HG03196 (cell line): ENCODE data around the gene PUM1.
"Not testable (repeated sequence)": the region's sequence is repeated elsewhere in the genome, so short reads cannot be mapped to it uniquely, and the experiment has no call there.

Experiments
- ATAC-seq: cut with Tn5 transposase; IDR thresholded peaks from one replicate; pipeline ENCODE4 v1.9.1; 2021; ENCODE audit not compliant: unreplicated experiment

The PUM1 gene

DNA sequence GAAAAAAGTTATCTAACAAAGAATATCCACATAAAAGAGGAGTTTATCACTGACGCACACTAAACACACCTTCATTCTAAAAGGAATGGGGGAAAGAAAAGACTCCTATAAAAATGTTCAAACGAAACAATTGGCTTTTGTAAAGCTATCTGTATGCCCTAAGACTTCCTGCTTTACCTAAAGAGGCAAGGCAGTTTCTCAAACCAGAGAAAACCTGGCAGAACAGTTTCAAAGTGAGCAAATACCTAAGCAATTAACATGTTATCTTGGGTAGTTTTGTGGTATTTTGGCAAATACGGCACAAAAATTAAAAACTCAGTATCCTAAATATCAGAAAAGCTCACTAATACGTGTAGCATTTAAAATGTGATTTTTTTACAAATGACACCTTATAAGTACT is 1.9 kb downstream of the PUM1 start:
- no peak for ATAC-seq

DNA sequence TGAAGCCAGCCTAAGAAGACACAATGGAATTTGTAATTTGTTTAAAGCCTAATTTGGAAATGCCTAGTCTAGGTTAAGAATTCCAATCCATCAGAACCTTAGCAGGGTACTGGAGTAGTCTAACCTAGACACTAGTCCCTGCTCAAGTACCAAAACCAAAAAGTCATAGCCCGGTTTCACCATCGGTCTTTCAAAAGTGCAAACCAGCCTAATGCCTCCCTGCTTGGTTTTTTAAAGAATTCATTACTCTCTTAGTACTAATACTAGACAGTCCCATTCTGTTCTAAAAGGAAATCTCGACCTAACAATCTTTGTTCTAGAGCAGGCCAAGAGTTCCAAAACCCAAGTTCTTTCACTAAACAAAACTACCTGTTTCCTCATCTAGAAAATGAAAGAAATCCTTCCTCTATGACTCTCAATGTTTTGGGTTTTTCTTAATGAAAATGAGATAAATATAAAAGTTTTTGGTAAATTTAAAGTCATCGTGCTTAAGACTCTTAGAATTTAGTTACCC is 2.6 kb downstream of the PUM1 start:
- no peak for ATAC-seq

DNA sequence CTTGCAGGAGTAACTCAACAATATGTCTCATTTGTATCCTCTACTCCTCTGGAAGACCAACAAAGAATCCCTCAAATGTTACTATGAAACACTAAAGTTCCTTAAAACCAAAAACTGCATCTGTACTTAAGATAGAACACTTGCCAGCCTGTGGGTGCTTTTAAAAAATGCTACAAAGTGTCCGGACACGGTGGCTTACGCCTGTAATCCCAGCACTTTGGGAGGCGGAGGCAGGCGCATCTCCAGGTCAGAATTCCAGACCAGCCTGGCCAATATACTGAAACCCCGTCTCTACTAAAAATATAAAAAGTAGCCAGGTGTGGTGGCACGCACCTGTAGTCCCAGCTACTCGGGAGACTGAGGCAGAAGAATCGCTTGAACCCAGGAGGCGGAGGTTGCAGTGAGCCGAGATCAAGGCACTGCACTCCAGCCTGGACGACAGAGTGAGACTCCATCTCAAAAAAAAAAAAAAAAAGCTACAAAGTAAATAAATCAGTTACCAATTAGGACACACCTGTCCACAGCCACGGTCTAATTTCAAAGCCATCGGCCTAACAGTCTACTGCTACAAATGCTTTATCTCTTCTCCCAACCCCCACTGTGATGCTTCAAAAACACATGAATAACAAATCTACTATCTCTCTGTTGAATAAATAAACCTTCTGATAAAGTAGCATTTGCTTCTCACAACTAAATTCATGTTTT is 3.2 kb downstream of the PUM1 start:
- ATAC-seq, result not testable (repeated sequence)

GRCh38 chr1:31058012-31058411 is 7.5 kb downstream of the PUM1 start:
- no peak for ATAC-seq

- ATAC-seq, result no peak
These were observed 9.6 kb downstream of the PUM1 start for GRCh38 chr1:31055953-31056352.

- no peak for ATAC-seq
These were observed 10.0 kb downstream of the PUM1 start for GRCh38 chr1:31055501-31055900.

GRCh38 chr1:31054958-31055481 is 10.5 kb downstream of the PUM1 start:
- no peak for ATAC-seq

DNA sequence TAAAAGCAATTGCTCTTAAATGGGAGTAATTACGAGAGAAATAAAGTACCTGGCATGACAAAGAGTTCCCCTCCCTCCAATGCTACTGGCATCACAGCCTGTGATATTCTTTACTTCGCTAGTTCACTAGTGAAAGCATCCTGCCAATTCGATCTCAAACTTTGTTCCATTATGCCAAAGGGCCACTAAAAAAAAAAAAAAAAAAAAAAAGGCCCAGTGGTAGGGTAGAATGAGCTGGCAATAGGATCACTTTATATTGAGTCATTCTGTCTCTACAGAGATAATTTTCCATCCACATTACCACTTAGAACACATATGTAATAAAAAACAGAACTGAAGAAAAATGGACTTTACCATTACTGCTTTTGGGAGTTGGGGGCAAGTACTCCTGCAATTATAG is 11.2 kb downstream of the PUM1 start:
- no peak for ATAC-seq

DNA sequence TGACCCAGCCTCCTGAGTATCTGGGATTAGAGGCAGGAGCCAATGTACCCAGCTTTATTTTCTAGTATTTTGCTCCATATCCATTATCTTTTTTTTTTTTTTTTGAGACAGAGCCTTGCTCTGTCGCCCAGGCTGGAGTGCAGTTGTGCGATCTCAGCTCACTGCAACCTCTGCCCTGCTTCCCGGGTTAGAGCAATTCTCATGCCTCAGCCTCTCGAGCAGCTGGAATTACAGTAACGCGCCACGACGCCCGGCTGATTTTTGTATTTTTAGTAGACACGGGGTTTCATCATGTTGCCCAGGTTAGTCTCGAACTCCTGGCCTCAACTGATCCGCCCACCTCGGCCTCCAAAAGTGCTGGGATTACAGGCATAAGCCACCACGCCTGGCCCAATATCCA is 12.9 kb downstream of the PUM1 start:
- not testable (repeated sequence) for ATAC-seq

DNA sequence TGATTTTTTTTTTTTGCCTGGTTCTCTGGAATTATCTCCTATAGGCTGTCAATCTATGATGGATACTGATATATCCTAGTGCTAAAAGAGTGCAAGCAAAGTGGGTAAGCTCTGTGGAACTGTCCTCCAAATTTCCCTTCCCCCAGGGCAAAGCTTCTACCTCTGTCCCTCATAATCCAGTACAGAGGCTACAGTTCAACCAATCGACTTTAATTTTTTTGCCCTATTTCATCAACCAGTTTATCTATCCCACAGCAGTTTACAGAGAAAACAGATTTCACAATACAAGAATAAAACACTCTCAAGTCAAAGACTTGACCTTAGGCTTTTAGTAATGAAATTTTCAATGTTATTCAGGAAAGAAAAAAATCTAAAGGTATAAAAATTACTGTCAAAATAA is 13.9 kb downstream of the PUM1 start:
- ATAC-seq, result no peak

- not testable (repeated sequence) for ATAC-seq
These were observed 18.0 kb downstream of the PUM1 start for GRCh38 chr1:31047507-31047906.

DNA sequence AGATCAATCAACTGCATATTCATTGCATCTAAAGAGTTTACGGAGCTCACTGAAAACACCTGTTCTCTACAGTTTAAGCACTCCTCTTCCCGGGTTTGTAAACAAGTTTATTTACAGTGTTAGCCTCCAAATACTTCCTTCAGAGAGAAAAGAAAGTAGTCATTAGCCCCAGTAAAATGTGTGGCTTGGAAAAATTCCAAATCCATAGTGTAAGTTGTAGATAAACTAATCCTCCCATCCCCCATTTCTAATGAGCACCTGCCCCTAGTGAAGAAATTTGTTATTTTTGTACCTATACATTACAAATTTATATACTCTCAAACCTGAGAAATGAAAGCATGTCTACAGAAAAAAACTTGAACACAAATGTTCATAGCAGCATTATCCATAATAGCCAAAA is 21.9 kb downstream of the PUM1 start:
- ATAC-seq, result no peak

GRCh38 chr1:31042656-31043055 is 22.9 kb downstream of the PUM1 start:
- ATAC-seq, result no peak

DNA sequence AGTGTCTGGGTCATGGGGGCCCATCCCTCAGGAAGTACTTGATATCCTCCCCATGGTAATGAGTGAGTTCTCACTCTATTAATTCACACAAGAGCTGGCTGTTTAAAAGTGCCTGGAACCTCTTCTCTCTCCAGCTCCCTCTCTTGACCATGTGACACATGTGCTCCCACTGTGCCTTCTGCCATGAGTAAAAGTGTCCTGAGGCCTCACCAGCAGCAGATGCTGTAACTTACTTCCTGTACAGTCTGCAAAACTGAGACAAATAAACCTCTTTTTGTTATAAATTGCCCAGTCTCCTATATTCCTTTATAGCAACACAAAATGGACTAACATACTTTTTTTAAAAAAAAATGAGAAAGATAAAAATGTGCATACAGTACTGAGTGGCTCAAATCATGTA is 24.0 kb downstream of the PUM1 start:
- ATAC-seq, result no peak

GRCh38 chr1:31040038-31040437 is 25.5 kb downstream of the PUM1 start:
- no peak for ATAC-seq

GRCh38 chr1:31038935-31039334 is 26.6 kb downstream of the PUM1 start:
- ATAC-seq, result not testable (repeated sequence)

- ATAC-seq, result no peak
These were observed 27.2 kb downstream of the PUM1 start for GRCh38 chr1:31038360-31038759.

DNA sequence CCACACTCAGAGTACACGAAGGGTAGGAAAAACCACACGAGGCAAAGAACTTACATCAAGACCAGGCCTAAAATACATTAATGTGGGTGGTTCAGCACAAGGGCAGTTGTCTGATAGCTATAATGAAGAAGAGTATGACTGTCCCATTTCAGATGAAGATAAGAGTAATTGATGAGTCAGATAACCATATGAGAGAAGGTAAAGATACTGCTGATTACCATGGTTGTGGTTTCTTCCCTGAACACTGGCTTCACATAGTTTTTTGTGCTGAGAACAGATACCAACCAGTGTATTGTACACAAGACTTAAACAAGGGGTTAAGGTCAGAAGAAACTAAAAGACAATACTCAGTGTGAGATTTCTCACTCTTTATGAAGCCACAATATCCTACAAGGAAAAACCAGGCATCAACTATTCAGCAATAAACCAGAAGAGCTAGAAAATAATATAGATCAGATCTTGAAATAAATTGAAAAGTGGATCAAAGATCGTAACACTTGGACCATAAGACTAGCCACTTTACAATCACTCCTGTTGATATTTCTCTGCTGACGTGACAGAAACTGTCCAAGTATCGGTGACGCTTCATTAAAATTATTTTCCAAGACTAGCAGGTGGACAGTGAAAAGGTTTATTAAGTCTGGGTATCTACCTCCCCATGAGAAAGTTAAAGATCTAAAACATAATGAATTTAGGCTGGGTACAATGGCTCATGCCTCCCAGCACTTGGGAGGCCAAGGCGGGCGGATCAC is 28.6 kb downstream of the PUM1 start:
- ATAC-seq, result no peak

- ATAC-seq, result no peak
These were observed 31.9 kb downstream of the PUM1 start for GRCh38 chr1:31033598-31033997.

DNA sequence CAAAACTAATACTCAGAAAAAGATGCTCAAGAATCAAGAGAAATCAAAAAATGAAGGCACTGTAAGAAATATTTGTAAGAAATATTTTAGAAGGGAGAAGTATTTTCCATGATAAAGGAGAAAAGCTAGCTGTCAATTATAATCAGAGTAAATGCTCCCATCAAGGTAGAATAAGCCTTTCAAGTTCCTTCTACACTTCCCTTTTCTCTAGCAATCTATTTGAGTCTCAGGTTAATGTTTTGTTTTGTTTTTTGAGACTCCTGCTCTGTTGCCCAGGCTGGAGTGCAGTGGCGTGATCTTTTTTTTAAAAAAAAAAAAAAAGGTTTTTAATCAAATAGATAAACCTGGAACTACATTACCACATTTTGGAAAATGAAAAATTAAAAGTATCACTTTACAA is 33.3 kb downstream of the PUM1 start:
- ATAC-seq, result no peak

- no peak for ATAC-seq
These were observed 34.0 kb downstream of the PUM1 start for GRCh38 chr1:31031330-31032143.
